K562 (cell line): ENCODE measurements around the gene MAN1A1. TPM values are rescaled to one million over a fixed set of nuclear protein-coding genes. Genes with fewer than 3 reads are reported as not detected.

Experiments
- EGR1 ChIP-seq: fragments of 450-650 bp; conservative IDR thresholded peaks from 2 replicates; pipeline ENCODE4 v1.6.1; 2017; ENCODE audit warnings: mild to moderate bottlenecking
- ETS2 ChIP-seq: IDR thresholded peaks from 2 replicates; pipeline ENCODE4 v1.6.1; 2016; ENCODE audit warnings: borderline replicate concordance, missing genetic modification characterization, mild to moderate bottlenecking, moderate library complexity, missing compliant biosample characterization; ENCODE audit not compliant: poor library complexity, severe bottlenecking
- FOXJ2 ChIP-seq: fragments of 200-800 bp; sonication (Bioruptor generic); IDR thresholded peaks from 2 replicates; pipeline ENCODE4 v1.6.1; 2016; ENCODE audit warnings: missing genetic modification characterization, missing compliant biosample characterization
- GATAD2B ChIP-seq: fragments of 450-650 bp; IDR thresholded peaks from 2 replicates; pipeline ENCODE4 v1.6.1; 2017; ENCODE audit warnings: mild to moderate bottlenecking, borderline replicate concordance
- ID3 ChIP-seq, 2 experiments: fragments of 250-450 bp in 1 of 2; fragments of 450-650 bp in 1 of 2; sonication (Bioruptor Pico) in 1 of 2; IDR thresholded peaks; 2 replicates each; pipeline versions ENCODE4 v1.6.1 to v1.8.0; 2016 to 2021; ENCODE audit warnings: mild to moderate bottlenecking in 2 of 2, moderate library complexity in 2 of 2, missing compliant biosample characterization in 1 of 2, missing genetic modification characterization in 1 of 2
- LEF1 ChIP-seq: fragments of 450-650 bp; IDR thresholded peaks from 2 replicates; pipeline ENCODE4 v1.6.1; 2016; ENCODE audit warnings: mild to moderate bottlenecking
- MIER1 ChIP-seq: fragments of 450-650 bp; IDR thresholded peaks from 2 replicates; pipeline ENCODE4 v1.6.1; 2016; ENCODE audit warnings: antibody characterized with exemption, mild to moderate bottlenecking, low read depth
- OTX1 ChIP-seq: fragments of 450-650 bp; formaldehyde crosslinking; IDR thresholded peaks from 2 replicates; pipeline ENCODE4 v1.4.0; 2022; ENCODE audit warnings: mild to moderate bottlenecking
- POLR2AphosphoS5 ChIP-seq: IDR thresholded peaks from 2 replicates; pipeline ENCODE4 v1.6.1; 2011; ENCODE audit warnings: mild to moderate bottlenecking, low read depth, low read length, moderate library complexity; ENCODE audit not compliant: control insufficient read depth, insufficient read depth
- TFAP4 ChIP-seq: sonication (generic); formaldehyde crosslinking; IDR thresholded peaks from 2 replicates; pipeline ENCODE4 v1.8.0; 2022; ENCODE audit warnings: missing genetic modification reagents, mild to moderate bottlenecking, moderate library complexity, borderline replicate concordance
- ZFPM2 ChIP-seq: fragments of 250-450 bp; sonication (Bioruptor Pico); IDR thresholded peaks from 2 replicates; pipeline ENCODE4 v1.5.1; 2022; ENCODE audit warnings: mild to moderate bottlenecking
- ZNF311 ChIP-seq: fragments of 250-450 bp; sonication (Bioruptor Pico); IDR thresholded peaks from 2 replicates; pipeline ENCODE4 v1.4.0; 2020; ENCODE audit warnings: mild to moderate bottlenecking, moderate library complexity
- ZNF717 ChIP-seq: fragments of 250-450 bp; sonication (Bioruptor Pico); IDR thresholded peaks from 2 replicates; pipeline ENCODE4 v1.5.0; 2021
- ZSCAN29 ChIP-seq: fragments of 450-650 bp; IDR thresholded peaks from 2 replicates; pipeline ENCODE4 v1.6.1; 2017
- polyA plus RNA-seq, 8 experiments: library from polyadenylated mRNA; depleted of rRNA in 4 of 8; stranded (reverse) in 5 of 8; unstranded in 3 of 8; fragments of >200 nt; fragmentation: Nextera tagmentation in 2 of 8; fragmentation: Illumina TruSeq in 1 of 8; extraction: Ambion mirVana in 2 of 8; extraction: Trizol in 1 of 8; gene quantifications; 2 replicates each; pipeline versions ENCODE4 v1.2.1 to v1.2.3, GENCODE V29; 2011 to 2014; ENCODE audit warnings: inconsistent platforms in 1 of 8, missing spikeins in 1 of 8
- total RNA-seq, 7 experiments: library from RNA; depleted of rRNA in 6 of 7; stranded (reverse); fragments of >200 nt in 6 of 7; fragmentation: Illumina TruSeq in 2 of 7; extraction: Trizol in 2 of 7; gene quantifications; 2 replicates each; pipeline versions ENCODE4 v1.2.1 to v1.2.3, GENCODE V29; 2011 to 2021; ENCODE audit warnings: low replicate concordance in 1 of 7
- TF ChIP-seq, protein P1 (sequence below), 2 experiments: fragments of 450-650 bp; IDR thresholded peaks; 2 replicates each; pipeline ENCODE4 v1.6.1; 2016

MAN1A1 gene
- total and polyA plus RNA-seq, 9 of the 15 experiments (the other 6 are each of a cell fraction or from before 2014, with no cell fraction given), result 24.5 to 78.4 (median 59.7) TPM

- TF ChIP-seq MIER1, result no peak
- TF ChIP-seq, protein P1, sequence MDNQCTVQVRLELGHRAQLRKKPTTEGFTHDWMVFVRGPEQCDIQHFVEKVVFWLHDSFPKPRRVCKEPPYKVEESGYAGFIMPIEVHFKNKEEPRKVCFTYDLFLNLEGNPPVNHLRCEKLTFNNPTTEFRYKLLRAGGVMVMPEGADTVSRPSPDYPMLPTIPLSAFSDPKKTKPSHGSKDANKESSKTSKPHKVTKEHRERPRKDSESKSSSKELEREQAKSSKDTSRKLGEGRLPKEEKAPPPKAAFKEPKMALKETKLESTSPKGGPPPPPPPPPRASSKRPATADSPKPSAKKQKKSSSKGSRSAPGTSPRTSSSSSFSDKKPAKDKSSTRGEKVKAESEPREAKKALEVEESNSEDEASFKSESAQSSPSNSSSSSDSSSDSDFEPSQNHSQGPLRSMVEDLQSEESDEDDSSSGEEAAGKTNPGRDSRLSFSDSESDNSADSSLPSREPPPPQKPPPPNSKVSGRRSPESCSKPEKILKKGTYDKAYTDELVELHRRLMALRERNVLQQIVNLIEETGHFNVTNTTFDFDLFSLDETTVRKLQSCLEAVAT (IDR thresholded peaks at IDR 0.05), result peak; percentile 40 to 68; a peak in 2 of 4 replicates
- TF ChIP-seq ZFPM2, result no peak
- no peak for TF ChIP-seq ZSCAN29
- no peak for TF ChIP-seq POLR2AphosphoS5
- no peak for TF ChIP-seq ZNF311 (CRISPR knock-in tag)
- TF ChIP-seq OTX1 (CRISPR knock-in tag), result no peak
- TF ChIP-seq EGR1, result 0 out of 2 replicates have a peak, but pooled peaks have one; percentile 17
- no peak for TF ChIP-seq FOXJ2 (tag)
- no peak for TF ChIP-seq ZNF717
- peak; percentile 52 for TF ChIP-seq TFAP4 (CRISPR knock-in tag)
- no peak for TF ChIP-seq ID3 (CRISPR knock-in tag; IDR thresholded peaks at IDR 0.05)
- TF ChIP-seq ID3 (tag; IDR thresholded peaks at IDR 0.05), result no peak
- TF ChIP-seq ETS2 (tag), result no peak
- TF ChIP-seq LEF1, result peak; percentile 40; the same call in 1 of the 2 replicates
- TF ChIP-seq GATAD2B, result no peak
Measured at GRCh38 chr6:119348096-119348747, 1.3 kb downstream of the MAN1A1 start (continued).
